Endothelial cell of umbilical vein (primary cell): Measurements from ENCODE around the gene HLA-DQA2. TPM values are rescaled to one million over a fixed set of nuclear protein-coding genes. Genes with fewer than 3 reads are reported as not detected.

Experiments used
- BruUV-seq: library from RNA; stranded (reverse); fragments of 400-500 nt; replicated peaks from 2 replicates; lab custom pipeline; 2021; lab: Mats Ljungman, UMichigan
- CTCF ChIA-PET: fragments of 300-600, 350-600 bp; sonication (Branson Sonifier 250); formaldehyde crosslinking; loops from one replicate; lab custom pipeline; 2021; ENCODE audit warnings: antibody characterized with exemption, inconsistent platforms; lab: Charles Lee
- POLR2A ChIA-PET: fragments of 300-600, 350-600 bp; sonication (Branson Sonifier 250); formaldehyde crosslinking; loops from one replicate; lab custom pipeline; 2021; ENCODE audit warnings: antibody characterized with exemption, inconsistent platforms; lab: Charles Lee
- DNase-seq: peaks from one replicate; pipeline ENCODE4 v3.0.0-alpha.2; 2011; ENCODE audit warnings: low read depth, low spot score
- FAIRE-seq: peaks from 2 replicates; lab custom pipeline; 2011; peaks lifted over from hg19 to GRCh38; lab: Jason Lieb, UNC
- H2AFZ ChIP-seq: 2 replicates; pipeline ENCODE4 v1.6.0; 2012; ENCODE audit warnings: low read depth, low read length, control low read depth, inconsistent platforms
- H3K27ac ChIP-seq: 2 replicates; pipeline ENCODE4 v1.5.1; 2011; ENCODE audit warnings: low read depth, mild to moderate bottlenecking, control low read depth, low read length, moderate library complexity; ENCODE audit not compliant: insufficient read depth
- H3K27me3 ChIP-seq, 2 experiments: 2 replicates each; pipeline versions ENCODE4 v1.6.0 to v1.6.1; 2011; ENCODE audit warnings: low read length in 2 of 2, mixed read lengths in 1 of 2; ENCODE audit not compliant: control insufficient read depth in 2 of 2, insufficient read depth in 2 of 2
- H3K36me3 ChIP-seq, 2 experiments: 2 replicates in 1 of 2; 3 replicates in 1 of 2; pipeline ENCODE4 v1.5.1; 2011; ENCODE audit warnings: low read length in 2 of 2, mild to moderate bottlenecking in 1 of 2, moderate library complexity in 1 of 2; ENCODE audit not compliant: control insufficient read depth in 2 of 2, insufficient read depth in 2 of 2; ENCODE audit errors: extremely low read depth in 1 of 2
- H3K4me1 ChIP-seq: 3 replicates; pipeline ENCODE4 v1.5.1; 2011; ENCODE audit warnings: mild to moderate bottlenecking, low read length; ENCODE audit not compliant: control insufficient read depth, insufficient read depth; ENCODE audit errors: extremely low read depth
- H3K4me2 ChIP-seq: 2 replicates; pipeline ENCODE4 v1.6.1; 2011; ENCODE audit warnings: low read length, control low read depth, mixed read lengths; ENCODE audit not compliant: insufficient read depth
- H3K4me3 ChIP-seq, 3 experiments: fragments of 200-600 bp in 1 of 3; sonication (generic), shearing (Covaris generic) in 1 of 3; replicated peaks in 1 of 3; 2 replicates each; pipeline ENCODE4 v1.5.1; 2011 to 2016; ENCODE audit warnings: control low read depth in 3 of 3, low read length in 3 of 3, mild to moderate bottlenecking in 2 of 3, inconsistent platforms in 1 of 3, low read depth in 1 of 3, moderate library complexity in 1 of 3; ENCODE audit not compliant: insufficient read depth in 1 of 3
- H3K79me2 ChIP-seq: 2 replicates; pipeline ENCODE4 v1.6.0; 2012; ENCODE audit warnings: low read length, inconsistent platforms; ENCODE audit not compliant: control insufficient read depth, insufficient read depth
- H3K9ac ChIP-seq: replicated peaks from 2 replicates; pipeline ENCODE3; 2011; ENCODE audit warnings: low read length, control low read depth; ENCODE audit not compliant: insufficient read depth; ENCODE audit errors: extremely low read depth
- H3K9me1 ChIP-seq: replicated peaks from 3 replicates; pipeline ENCODE4 v1.6.0; 2011; ENCODE audit warnings: mild to moderate bottlenecking, low read length; ENCODE audit not compliant: control insufficient read depth, insufficient read depth; ENCODE audit errors: extremely low read depth
- H3K9me3 ChIP-seq: replicated peaks from 2 replicates; pipeline ENCODE4 v1.5.1; 2012; ENCODE audit warnings: low read length, inconsistent platforms; ENCODE audit not compliant: control insufficient read depth, insufficient read depth
- H4K20me1 ChIP-seq: replicated peaks from 2 replicates; pipeline ENCODE3; 2011; ENCODE audit warnings: mild to moderate bottlenecking, low read length; ENCODE audit not compliant: control insufficient read depth, insufficient read depth; ENCODE audit errors: extremely low read depth
- FOS ChIP-seq: IDR thresholded peaks from 2 replicates; pipeline ENCODE4 v1.6.1; 2011; ENCODE audit warnings: mild to moderate bottlenecking, low read length, moderate library complexity, borderline replicate concordance; ENCODE audit not compliant: insufficient read depth
- GATA2 ChIP-seq: IDR thresholded peaks from 2 replicates; pipeline ENCODE4 v1.7.0; 2011; ENCODE audit warnings: low read depth, mild to moderate bottlenecking, moderate library complexity, mixed read lengths, low read length; ENCODE audit not compliant: insufficient read length, insufficient read depth
- JUN ChIP-seq: IDR thresholded peaks from 2 replicates; pipeline ENCODE4 v1.6.1; 2011; ENCODE audit warnings: borderline replicate concordance, low read depth; ENCODE audit not compliant: insufficient read length, insufficient read depth
- MYC ChIP-seq: IDR thresholded peaks from one replicate; pipeline ENCODE4 v1.6.1; 2011; ENCODE audit warnings: mild to moderate bottlenecking, low read depth, low read length
- POLR2A ChIP-seq: IDR thresholded peaks from 2 replicates; pipeline ENCODE4 v1.6.1; 2012; ENCODE audit warnings: low read depth, mild to moderate bottlenecking, control low read depth, low read length
- dilution Hi-C: fragments of 300-500 bp; cut with MboI; formaldehyde crosslinking; loops from one replicate; pipeline ENCODE4 v1.15.0; 2019; ENCODE audit warnings: low sequenced_read_pairs; ENCODE audit not compliant: extremely low pct_ligation_motif_present
- intact Hi-C: fragments of 100-400 bp; cut with micrococcal nuclease; formaldehyde crosslinking; loops from one replicate; pipeline ENCODE4 v1.10.0; 2022
- polyA plus RNA-seq, 4 experiments: library from polyadenylated mRNA; depleted of rRNA in 3 of 4; stranded (reverse) in 3 of 4; unstranded in 1 of 4; fragments of >200 nt; gene quantifications; 2 replicates each; pipeline versions ENCODE4 v1.2.1 to v1.2.3, GENCODE V29; 2011 to 2012; ENCODE audit warnings: missing spikeins in 1 of 4
- total RNA-seq: library from RNA; stranded (reverse); gene quantifications from 2 replicates; pipeline ENCODE4 v1.2.3, GENCODE V29; 2021
- TF ChIP-seq, protein P1 (sequence below), 2 donors: IDR thresholded peaks; 1 replicate in 1 of 2; 2 replicates in 1 of 2; pipeline ENCODE4 v1.5.1; 2011; ENCODE audit warnings: low read length in 2 of 2, mild to moderate bottlenecking in 2 of 2, moderate library complexity in 2 of 2, control low read depth in 1 of 2, inconsistent platforms in 1 of 2, low read depth in 1 of 2; ENCODE audit not compliant: insufficient read depth in 1 of 2; ENCODE audit errors: extremely low read depth in 1 of 2
- TF ChIP-seq, protein P2 (sequence below): IDR thresholded peaks from 2 replicates; pipeline ENCODE4 v1.6.1; 2011; ENCODE audit not compliant: insufficient read depth, insufficient read length

Gene HLA-DQA2
- total and polyA plus RNA-seq, 2 donors (not counting 3 experiments of a cell fraction or from before 2014, with no cell fraction given): not detected

DNA sequence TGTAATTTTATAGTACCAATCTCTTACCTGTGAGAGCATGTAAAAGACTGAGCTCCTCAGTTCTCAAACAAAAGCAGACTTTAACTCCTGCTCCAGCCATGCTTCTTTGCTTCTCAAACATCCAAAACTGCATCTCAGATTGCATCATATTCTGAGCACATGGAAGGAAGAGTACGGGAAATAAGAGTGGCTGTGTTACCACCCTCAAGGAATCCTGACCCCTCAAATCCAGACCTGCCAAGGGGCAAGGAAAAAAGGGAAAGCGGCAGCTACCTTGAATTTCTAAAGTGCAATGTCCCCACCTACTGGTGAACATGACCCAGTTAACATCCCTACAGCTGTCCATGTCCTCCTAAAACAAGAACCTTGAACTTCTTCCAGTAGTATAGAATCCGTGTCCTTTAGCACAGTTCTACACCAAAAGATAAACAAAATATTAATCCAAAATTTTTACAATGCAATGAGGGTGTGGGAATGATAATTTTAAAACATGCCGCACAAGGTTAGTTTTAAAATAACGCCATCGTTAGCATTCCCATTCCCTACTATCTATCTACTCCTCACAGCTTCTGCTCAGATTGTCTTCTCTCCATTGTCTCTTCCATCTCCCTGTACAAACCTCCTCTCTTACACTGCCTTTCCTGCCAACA lies 40.7 kb upstream of the HLA-DQA2 start:
- Histone ChIP-seq H3K9me1 (no peaks in the 10 kb centered on the region), H3K79me2 (no peaks in the 10 kb centered on the region), H3K4me2 (no peak overlapping the region), H3K4me3 (no peak overlapping the region), H3K4me1 (peaks cover 6% of the 10 kb centered on the region), H3K9ac (no peak overlapping the region), H2AFZ (no peak overlapping the region), H3K9me3 (no peaks in the 10 kb centered on the region), H3K27ac (no peak overlapping the region), H3K27me3 (peaks cover 15 to 40% of the 10 kb centered on the region in 2 experiments), H3K36me3 (no peaks in the 10 kb centered on the region), H4K20me1 (no peaks in the 10 kb centered on the region)
- FAIRE-seq: peak; percentile 67
- TF ChIP-seq, protein P1, sequence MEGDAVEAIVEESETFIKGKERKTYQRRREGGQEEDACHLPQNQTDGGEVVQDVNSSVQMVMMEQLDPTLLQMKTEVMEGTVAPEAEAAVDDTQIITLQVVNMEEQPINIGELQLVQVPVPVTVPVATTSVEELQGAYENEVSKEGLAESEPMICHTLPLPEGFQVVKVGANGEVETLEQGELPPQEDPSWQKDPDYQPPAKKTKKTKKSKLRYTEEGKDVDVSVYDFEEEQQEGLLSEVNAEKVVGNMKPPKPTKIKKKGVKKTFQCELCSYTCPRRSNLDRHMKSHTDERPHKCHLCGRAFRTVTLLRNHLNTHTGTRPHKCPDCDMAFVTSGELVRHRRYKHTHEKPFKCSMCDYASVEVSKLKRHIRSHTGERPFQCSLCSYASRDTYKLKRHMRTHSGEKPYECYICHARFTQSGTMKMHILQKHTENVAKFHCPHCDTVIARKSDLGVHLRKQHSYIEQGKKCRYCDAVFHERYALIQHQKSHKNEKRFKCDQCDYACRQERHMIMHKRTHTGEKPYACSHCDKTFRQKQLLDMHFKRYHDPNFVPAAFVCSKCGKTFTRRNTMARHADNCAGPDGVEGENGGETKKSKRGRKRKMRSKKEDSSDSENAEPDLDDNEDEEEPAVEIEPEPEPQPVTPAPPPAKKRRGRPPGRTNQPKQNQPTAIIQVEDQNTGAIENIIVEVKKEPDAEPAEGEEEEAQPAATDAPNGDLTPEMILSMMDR (IDR thresholded peaks at IDR 0.05; ENCODE audit: extremely low read depth in 1 of 2, insufficient read depth in 1 of 2, low read depth in 1 of 2, low read length in 2 of 2): peak; percentile 41 to 64
- TF ChIP-seq FOS (no peak), JUN (no peak)
- peak; percentile 67 for DNase-seq
- intact Hi-C loops: loop anchor here (1.0 to 10.0 kb wide), 6 partner anchors 78 to 455 kb away; no protein-coding TSS in a partner anchor
- dilution Hi-C loops: no loop called here
- BruUV-seq: no TSS peak
- ChIA-PET POLR2A (interaction anchor here (0.7 kb wide), 1 partner anchor 510 kb away, joined by 3 read pairs; no protein-coding TSS in a partner anchor), CTCF (interaction anchor here (0.6 to 4.5 kb wide), 29 partner anchors 12 to 927 kb away, joined by 3 to 42 read pairs (median 3); partner anchors contain the start of gene HLA-DRA)

DNA sequence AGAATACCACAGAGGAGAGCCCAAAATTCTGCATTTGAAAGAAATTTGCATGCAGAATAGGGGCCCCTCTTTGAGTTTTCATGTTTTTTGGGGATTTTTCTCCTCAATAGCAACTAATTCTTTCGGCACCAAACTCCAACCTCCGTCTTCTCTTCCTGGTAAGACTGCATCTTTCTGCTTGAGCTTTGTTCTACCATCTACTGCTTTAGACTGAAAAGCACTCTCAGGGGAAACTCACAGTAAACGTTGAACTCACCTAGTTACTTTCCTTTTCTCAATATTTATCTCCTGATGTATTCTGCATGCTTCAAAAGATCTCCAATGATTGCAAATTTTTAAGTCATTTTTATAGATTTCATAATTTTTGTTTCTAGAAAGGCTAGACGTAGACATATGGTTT lies 37.8 kb upstream of the HLA-DQA2 start:
- Histone ChIP-seq H3K27ac (no peak overlapping the region), H3K9me1 (no peaks in the 10 kb centered on the region), H3K4me2 (no peak overlapping the region), H3K4me1 (peaks cover 6% of the 10 kb centered on the region), H3K9me3 (no peaks in the 10 kb centered on the region), H4K20me1 (no peaks in the 10 kb centered on the region), H2AFZ (no peak overlapping the region), H3K4me3 (no peak overlapping the region), H3K36me3 (no peaks in the 10 kb centered on the region), H3K9ac (no peak overlapping the region), H3K27me3 (peaks cover 6 to 33% of the 10 kb centered on the region in 2 experiments), H3K79me2 (no peaks in the 10 kb centered on the region)
- DNase-seq (no peak), FAIRE-seq (no peak)
- ChIA-PET CTCF (interaction anchor here (0.6 to 4.5 kb wide), 4 partner anchors 81 to 289 kb away, joined by 3 to 28 read pairs (median 6); no protein-coding TSS in a partner anchor), POLR2A (no interaction called here)
- intact Hi-C loops: loop anchor here (5.0 to 10.0 kb wide), 2 partner anchors 94 to 161 kb away; no protein-coding TSS in a partner anchor
- dilution Hi-C loops: no loop called here
- no peak for TF ChIP-seq GATA2
- no peak for TF ChIP-seq FOS
- no peak for TF ChIP-seq MYC
- TF ChIP-seq, protein P1 (IDR thresholded peaks at IDR 0.05; ENCODE audit: extremely low read depth in 1 of 2, insufficient read depth in 1 of 2, low read depth in 1 of 2, low read length in 2 of 2): no peak
- no peak for TF ChIP-seq JUN
- TF ChIP-seq, protein P2, sequence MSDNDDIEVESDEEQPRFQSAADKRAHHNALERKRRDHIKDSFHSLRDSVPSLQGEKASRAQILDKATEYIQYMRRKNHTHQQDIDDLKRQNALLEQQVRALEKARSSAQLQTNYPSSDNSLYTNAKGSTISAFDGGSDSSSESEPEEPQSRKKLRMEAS: no peak
- no peak for TF ChIP-seq POLR2A
- BruUV-seq: no TSS peak
